Measurements from ENCODE around the gene SYNC.

Gene SYNC

DNA sequence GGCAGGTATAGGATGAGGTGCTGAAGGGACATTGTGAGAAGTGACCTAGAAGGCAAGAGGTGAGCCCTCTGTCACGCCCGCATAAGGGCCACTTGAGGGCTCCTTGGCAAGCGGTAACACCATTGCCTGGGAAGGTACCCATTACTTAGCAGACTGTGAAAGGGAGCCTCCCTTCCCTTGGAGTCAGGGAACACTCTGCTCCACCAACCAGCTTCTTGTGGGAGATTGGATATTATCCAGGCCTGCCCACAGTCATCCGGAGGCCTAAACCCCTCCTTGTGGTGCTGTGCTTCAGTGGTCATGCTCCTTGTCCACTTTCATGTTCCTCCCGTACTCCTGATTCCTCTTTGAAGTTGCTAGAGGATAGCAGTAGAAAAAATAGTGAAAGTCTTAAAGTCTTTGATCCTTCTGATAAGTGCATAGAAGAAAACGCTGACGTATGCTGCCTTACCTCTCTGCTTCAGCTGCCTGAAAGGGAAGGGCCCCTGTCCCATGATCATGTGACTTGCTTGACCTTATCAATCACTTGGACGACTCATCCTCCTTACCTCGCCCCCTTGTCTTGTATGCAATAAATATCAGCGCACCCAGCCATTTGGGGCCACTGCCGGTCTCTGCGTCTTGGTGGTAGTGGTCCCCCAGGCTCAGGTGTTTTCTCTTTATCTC lies 35.5 kb downstream of the SYNC start:
- Histone ChIP-seq H3K4me2 (ENCODE audit: low read depth, low read length) (no peak overlapping the region), H3F3A (ENCODE audit: insufficient read depth, low read length) (no peaks in the 10 kb centered on the region; the same call in none of the 2 replicates), H2AFZ (ENCODE audit: low read length) (no peak overlapping the region), H4K20me1 (ENCODE audit: insufficient read depth, low read length) (no peaks in the 10 kb centered on the region; the same call in 1 of the 2 replicates), H3K27ac (ENCODE audit: low read length) (no peak overlapping the region), H3K4me3 (ENCODE audit: low read length) (no peak overlapping the region), H3K4me1 (ENCODE audit: low read length) (no peaks in the 10 kb centered on the region), H3K9ac (ENCODE audit: low read length) (no peak overlapping the region), H3K36me3 (replicated peaks; ENCODE audit: insufficient read depth, low read length) (peaks cover 8% of the 10 kb centered on the region; the same call in 1 of the 2 replicates), H3K27me3 (replicated peaks; ENCODE audit: insufficient read depth, low read length) (no peaks in the 10 kb centered on the region), H3K79me2 (ENCODE audit: low read length) (peaks cover 69% of the 10 kb centered on the region), H3K9me3 (replicated peaks; ENCODE audit: insufficient read depth, low read length) (no peaks in the 10 kb centered on the region), H3K9me2 (replicated peaks; ENCODE audit: insufficient read depth, low read length) (no peaks in the 10 kb centered on the region)
- TF ChIP-seq EZH2phosphoT487 (IDR thresholded peaks at IDR 0.05; ENCODE audit: low read length) (no peak), EZH2 (optimal IDR thresholded peaks at IDR 0.05; ENCODE audit: low read depth, low read length) (no peak)
- TF ChIP-seq, protein P1, sequence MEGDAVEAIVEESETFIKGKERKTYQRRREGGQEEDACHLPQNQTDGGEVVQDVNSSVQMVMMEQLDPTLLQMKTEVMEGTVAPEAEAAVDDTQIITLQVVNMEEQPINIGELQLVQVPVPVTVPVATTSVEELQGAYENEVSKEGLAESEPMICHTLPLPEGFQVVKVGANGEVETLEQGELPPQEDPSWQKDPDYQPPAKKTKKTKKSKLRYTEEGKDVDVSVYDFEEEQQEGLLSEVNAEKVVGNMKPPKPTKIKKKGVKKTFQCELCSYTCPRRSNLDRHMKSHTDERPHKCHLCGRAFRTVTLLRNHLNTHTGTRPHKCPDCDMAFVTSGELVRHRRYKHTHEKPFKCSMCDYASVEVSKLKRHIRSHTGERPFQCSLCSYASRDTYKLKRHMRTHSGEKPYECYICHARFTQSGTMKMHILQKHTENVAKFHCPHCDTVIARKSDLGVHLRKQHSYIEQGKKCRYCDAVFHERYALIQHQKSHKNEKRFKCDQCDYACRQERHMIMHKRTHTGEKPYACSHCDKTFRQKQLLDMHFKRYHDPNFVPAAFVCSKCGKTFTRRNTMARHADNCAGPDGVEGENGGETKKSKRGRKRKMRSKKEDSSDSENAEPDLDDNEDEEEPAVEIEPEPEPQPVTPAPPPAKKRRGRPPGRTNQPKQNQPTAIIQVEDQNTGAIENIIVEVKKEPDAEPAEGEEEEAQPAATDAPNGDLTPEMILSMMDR (IDR thresholded peaks at IDR 0.05; ENCODE audit: low read length): no peak
- no peak for DNase-seq

DNA sequence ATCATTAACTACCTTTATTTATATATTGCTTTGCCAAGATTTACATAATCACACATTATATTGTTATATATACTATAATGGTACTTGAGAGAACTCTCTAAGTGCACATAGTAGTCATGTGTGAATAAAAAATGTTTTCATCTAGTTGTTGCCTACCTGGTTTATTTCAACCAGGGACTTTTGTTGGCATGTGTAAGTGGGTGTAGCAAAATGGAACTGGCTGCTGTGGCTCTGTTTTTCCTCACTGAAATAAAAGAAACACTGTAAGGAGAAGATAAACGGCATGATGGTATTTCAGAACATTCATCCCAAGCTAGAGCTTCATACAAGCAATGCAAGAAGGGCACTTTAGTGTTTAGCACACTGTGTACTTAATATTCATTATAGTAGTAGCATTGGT lies 36.7 kb downstream of the SYNC start:
- TF ChIP-seq, protein P1 (IDR thresholded peaks at IDR 0.05; ENCODE audit: low read length): no peak
- TF ChIP-seq EZH2 (optimal IDR thresholded peaks at IDR 0.05; ENCODE audit: low read depth, low read length) (no peak), EZH2phosphoT487 (IDR thresholded peaks at IDR 0.05; ENCODE audit: low read length) (no peak)
- H3F3A ChIP-seq (ENCODE audit: insufficient read depth, low read length): no peaks in the 10 kb centered on the region; the same call in none of the 2 replicates
- H3K9me3 ChIP-seq (replicated peaks; ENCODE audit: insufficient read depth, low read length): no peaks in the 10 kb centered on the region
- no peaks in the 10 kb centered on the region for H3K27me3 ChIP-seq (replicated peaks; ENCODE audit: insufficient read depth, low read length)
- H3K4me2 ChIP-seq (ENCODE audit: low read depth, low read length): no peak overlapping the region
- H3K27ac ChIP-seq (ENCODE audit: low read length): no peak overlapping the region
- DNase-seq: no peak
- no peak overlapping the region for H2AFZ ChIP-seq (ENCODE audit: low read length)
- H3K36me3 ChIP-seq (replicated peaks; ENCODE audit: insufficient read depth, low read length): peaks cover 8% of the 10 kb centered on the region; the same call in 1 of the 2 replicates
- H3K79me2 ChIP-seq (ENCODE audit: low read length): peaks cover 75% of the 10 kb centered on the region
- H3K4me3 ChIP-seq (ENCODE audit: low read length): no peak overlapping the region
- H4K20me1 ChIP-seq (ENCODE audit: insufficient read depth, low read length): peaks cover 1% of the 10 kb centered on the region; the same call in 1 of the 2 replicates
- H3K4me1 ChIP-seq (ENCODE audit: low read length): no peaks in the 10 kb centered on the region
- H3K9me2 ChIP-seq (replicated peaks; ENCODE audit: insufficient read depth, low read length): no peaks in the 10 kb centered on the region
- no peak overlapping the region for H3K9ac ChIP-seq (ENCODE audit: low read length)

DNA sequence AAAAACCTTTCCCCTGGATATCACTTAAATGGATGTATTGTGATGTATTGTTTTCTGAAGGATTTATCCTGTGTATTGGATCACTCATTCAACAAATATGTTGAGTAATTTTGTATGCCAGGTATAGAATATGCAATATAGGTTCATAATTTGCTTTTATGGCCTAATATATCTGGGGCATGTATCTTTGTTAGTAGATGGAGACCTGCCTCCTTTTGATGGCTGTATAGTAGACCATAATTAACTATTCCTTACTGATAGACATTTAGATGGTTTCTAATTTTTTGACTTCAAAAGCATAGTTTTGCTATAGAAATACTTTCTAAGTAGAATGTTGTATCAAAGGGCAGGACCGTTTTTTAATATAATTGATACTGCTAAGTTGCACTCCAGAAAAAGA lies 43.0 kb downstream of the SYNC start:
- Histone ChIP-seq H3K4me2 (ENCODE audit: low read depth, low read length) (no peak overlapping the region), H3K36me3 (replicated peaks; ENCODE audit: insufficient read depth, low read length) (peaks cover 17% of the 10 kb centered on the region)

More for the DNA sequence above, 43.0 kb downstream of the SYNC start:
- H3K4me1 ChIP-seq (ENCODE audit: low read length): no peaks in the 10 kb centered on the region
- no peak overlapping the region for H3K27ac ChIP-seq (ENCODE audit: low read length)
- TF ChIP-seq, protein P1 (IDR thresholded peaks at IDR 0.05; ENCODE audit: low read length): no peak
- TF ChIP-seq EZH2phosphoT487 (IDR thresholded peaks at IDR 0.05; ENCODE audit: low read length) (no peak), EZH2 (optimal IDR thresholded peaks at IDR 0.05; ENCODE audit: low read depth, low read length) (no peak)
- no peak overlapping the region for H3K9ac ChIP-seq (ENCODE audit: low read length)
- H3F3A ChIP-seq (ENCODE audit: insufficient read depth, low read length): no peaks in the 10 kb centered on the region; the same call in 1 of the 2 replicates
- no peaks in the 10 kb centered on the region for H3K9me2 ChIP-seq (replicated peaks; ENCODE audit: insufficient read depth, low read length)
- peaks cover 9% of the 10 kb centered on the region; the same call in 1 of the 2 replicates for H4K20me1 ChIP-seq (ENCODE audit: insufficient read depth, low read length)
- H3K4me3 ChIP-seq (ENCODE audit: low read length): no peak overlapping the region
- peaks cover 86% of the 10 kb centered on the region for H3K79me2 ChIP-seq (ENCODE audit: low read length)
- H3K27me3 ChIP-seq (replicated peaks; ENCODE audit: insufficient read depth, low read length): no peaks in the 10 kb centered on the region
- no peak overlapping the region for H2AFZ ChIP-seq (ENCODE audit: low read length)
- no peak for DNase-seq
- no peaks in the 10 kb centered on the region for H3K9me3 ChIP-seq (replicated peaks; ENCODE audit: insufficient read depth, low read length)
